Ureter (tissue), 1 donor: Measurements from ENCODE around the gene ARL1. TPM values are rescaled to one million over a fixed set of nuclear protein-coding genes. Genes with fewer than 3 reads are reported as not detected.

Experiments used
- total RNA-seq: library from RNA; stranded (reverse); gene quantifications from one replicate; pipeline ENCODE4 v1.2.4, GENCODE V29; 2023
- donor health status: DM: yes; HTN: yes; CAD: no.

The ARL1 gene
- total RNA-seq, 1 donor from 2014 or later, result 140 TPM

Other genes starting within 250 kb of the ARL1 start
- gene SLC5A8, start 197.5 kb downstream of the ARL1 start, total RNA-seq, result not detected
- gene UTP20, start 127.7 kb downstream of the ARL1 start, total RNA-seq, result 27.7 TPM
- not detected for gene SPIC, start 67.6 kb upstream of the ARL1 start, total RNA-seq
- gene MYBPC1, start 187.2 kb upstream of the ARL1 start, total RNA-seq, result 1.6 TPM